ENCODE results near the gene FBLIM1. TPM values are rescaled to one million over a fixed set of nuclear protein-coding genes. Genes with fewer than 3 reads are reported as not detected.

Gene FBLIM1
- total RNA-seq, 1 experiment from 2014 or later, result 95.6 TPM

- no peaks in the 10 kb centered on the region for H3K27me3 ChIP-seq (ENCODE audit: control insufficient read depth, insufficient read depth, low read length)
- H3K4me3 ChIP-seq (ENCODE audit: insufficient read depth, low read depth, low read length), result no peak overlapping the region
- peaks cover 27% of the 10 kb centered on the region for H3K36me3 ChIP-seq (replicated peaks; ENCODE audit: control insufficient read depth, insufficient read depth, low read length)
- DNase-seq, result peak; percentile 64
These were observed 4.0 kb downstream of the FBLIM1 start for GRCh38 chr1:15762546-15762945.

GRCh38 chr1:15764269-15764764, 5.7 kb downstream of the FBLIM1 start:
- Histone ChIP-seq H3K27me3 (ENCODE audit: control insufficient read depth, insufficient read depth, low read length) (no peaks in the 10 kb centered on the region), H3K36me3 (replicated peaks; ENCODE audit: control insufficient read depth, insufficient read depth, low read length) (peaks cover 37% of the 10 kb centered on the region), H3K4me3 (ENCODE audit: insufficient read depth, low read depth, low read length) (no peak overlapping the region)
- peak; percentile 52 for DNase-seq

GRCh38 chr1:15764890-15765289, 6.3 kb downstream of the FBLIM1 start:
- DNase-seq, result peak; percentile 41
- no peaks in the 10 kb centered on the region for H3K27me3 ChIP-seq (ENCODE audit: control insufficient read depth, insufficient read depth, low read length)
- H3K4me3 ChIP-seq (ENCODE audit: insufficient read depth, low read depth, low read length), result no peak overlapping the region
- peaks cover 37% of the 10 kb centered on the region for H3K36me3 ChIP-seq (replicated peaks; ENCODE audit: control insufficient read depth, insufficient read depth, low read length)

GRCh38 chr1:15765495-15766194, 7.0 kb downstream of the FBLIM1 start:
- Histone ChIP-seq H3K4me3 (ENCODE audit: insufficient read depth, low read depth, low read length) (no peak overlapping the region), H3K27me3 (ENCODE audit: control insufficient read depth, insufficient read depth, low read length) (no peaks in the 10 kb centered on the region), H3K36me3 (replicated peaks; ENCODE audit: control insufficient read depth, insufficient read depth, low read length) (peaks cover 43% of the 10 kb centered on the region)
- no peak for DNase-seq

- Histone ChIP-seq H3K27me3 (ENCODE audit: control insufficient read depth, insufficient read depth, low read length) (no peaks in the 10 kb centered on the region), H3K4me3 (ENCODE audit: insufficient read depth, low read depth, low read length) (no peak overlapping the region), H3K36me3 (replicated peaks; ENCODE audit: control insufficient read depth, insufficient read depth, low read length) (peaks cover 56% of the 10 kb centered on the region)
- DNase-seq, result no peak
These were observed 9.3 kb downstream of the FBLIM1 start for GRCh38 chr1:15767941-15768340.

- no peak for DNase-seq
- Histone ChIP-seq H3K4me3 (ENCODE audit: insufficient read depth, low read depth, low read length) (no peak overlapping the region), H3K27me3 (ENCODE audit: control insufficient read depth, insufficient read depth, low read length) (no peaks in the 10 kb centered on the region), H3K36me3 (replicated peaks; ENCODE audit: control insufficient read depth, insufficient read depth, low read length) (peaks cover 56% of the 10 kb centered on the region)
These were observed 9.8 kb downstream of the FBLIM1 start for GRCh38 chr1:15768388-15768787.

GRCh38 chr1:15770313-15770962, 11.8 kb downstream of the FBLIM1 start:
- Histone ChIP-seq H3K4me3 (ENCODE audit: insufficient read depth, low read depth, low read length) (no peak overlapping the region), H3K27me3 (ENCODE audit: control insufficient read depth, insufficient read depth, low read length) (no peaks in the 10 kb centered on the region), H3K36me3 (replicated peaks; ENCODE audit: control insufficient read depth, insufficient read depth, low read length) (peaks cover 54% of the 10 kb centered on the region)
- DNase-seq, result no peak

- H3K4me3 ChIP-seq (ENCODE audit: insufficient read depth, low read depth, low read length), result no peak overlapping the region
- H3K27me3 ChIP-seq (ENCODE audit: control insufficient read depth, insufficient read depth, low read length), result no peaks in the 10 kb centered on the region
- DNase-seq, result no peak
- H3K36me3 ChIP-seq (replicated peaks; ENCODE audit: control insufficient read depth, insufficient read depth, low read length), result peaks cover 53% of the 10 kb centered on the region
These were observed 13.4 kb downstream of the FBLIM1 start for GRCh38 chr1:15771836-15772515.

GRCh38 chr1:15775706-15776105, 17.1 kb downstream of the FBLIM1 start:
- Histone ChIP-seq H3K27me3 (ENCODE audit: control insufficient read depth, insufficient read depth, low read length) (no peaks in the 10 kb centered on the region), H3K4me3 (ENCODE audit: insufficient read depth, low read depth, low read length) (no peak overlapping the region), H3K36me3 (replicated peaks; ENCODE audit: control insufficient read depth, insufficient read depth, low read length) (peaks cover 55% of the 10 kb centered on the region)

GRCh38 chr1:15777909-15778707, 19.5 kb downstream of the FBLIM1 start:
- Histone ChIP-seq H3K36me3 (replicated peaks; ENCODE audit: control insufficient read depth, insufficient read depth, low read length) (peaks cover 47% of the 10 kb centered on the region), H3K4me3 (ENCODE audit: insufficient read depth, low read depth, low read length) (no peak overlapping the region), H3K27me3 (ENCODE audit: control insufficient read depth, insufficient read depth, low read length) (no peaks in the 10 kb centered on the region)
- DNase-seq, result no peak

More at GRCh38 chr1:15775706-15776105, 17.1 kb downstream of the FBLIM1 start:
- no peak for DNase-seq

GRCh38 chr1:15785683-15786082, 27.1 kb downstream of the FBLIM1 start:
- H3K27me3 ChIP-seq (ENCODE audit: control insufficient read depth, insufficient read depth, low read length), result no peaks in the 10 kb centered on the region
- H3K36me3 ChIP-seq (replicated peaks; ENCODE audit: control insufficient read depth, insufficient read depth, low read length), result peaks cover 13% of the 10 kb centered on the region
- peak; percentile 37 for DNase-seq
- no peak overlapping the region for H3K4me3 ChIP-seq (ENCODE audit: insufficient read depth, low read depth, low read length)

- H3K27me3 ChIP-seq (ENCODE audit: control insufficient read depth, insufficient read depth, low read length), result no peaks in the 10 kb centered on the region
- DNase-seq, result peak; percentile 12
- H3K4me3 ChIP-seq (ENCODE audit: insufficient read depth, low read depth, low read length), result no peak overlapping the region
- peaks cover 9% of the 10 kb centered on the region for H3K36me3 ChIP-seq (replicated peaks; ENCODE audit: control insufficient read depth, insufficient read depth, low read length)
These were observed 28.0 kb downstream of the FBLIM1 start for GRCh38 chr1:15786581-15786980.

GRCh38 chr1:15788624-15789301, 30.2 kb downstream of the FBLIM1 start:
- DNase-seq, result peak; percentile 13
- Histone ChIP-seq H3K36me3 (replicated peaks; ENCODE audit: control insufficient read depth, insufficient read depth, low read length) (peaks cover 7% of the 10 kb centered on the region), H3K4me3 (ENCODE audit: insufficient read depth, low read depth, low read length) (no peak overlapping the region), H3K27me3 (ENCODE audit: control insufficient read depth, insufficient read depth, low read length) (no peaks in the 10 kb centered on the region)

GRCh38 chr1:15796086-15796462, 37.5 kb downstream of the FBLIM1 start:
- Histone ChIP-seq H3K36me3 (replicated peaks; ENCODE audit: control insufficient read depth, insufficient read depth, low read length) (no peaks in the 10 kb centered on the region), H3K4me3 (ENCODE audit: insufficient read depth, low read depth, low read length) (no peak overlapping the region), H3K27me3 (ENCODE audit: control insufficient read depth, insufficient read depth, low read length) (no peaks in the 10 kb centered on the region)
- DNase-seq, result no peak

All from H7 (cell line).